Activated T-cell treated with anti-CD3 and anti-CD28 coated beads for 1 hour (primary cell): ENCODE measurements around the gene CNTNAP2.
"Not testable (repeated sequence)": the region's sequence is repeated elsewhere in the genome, so short reads cannot be mapped to it uniquely, and the experiment has no call there.

Experiments used
- DNase-seq: peaks from one replicate; pipeline ENCODE4 v3.0.0-alpha.2; 2020; ENCODE audit warnings: low read depth

CNTNAP2 gene

DNA sequence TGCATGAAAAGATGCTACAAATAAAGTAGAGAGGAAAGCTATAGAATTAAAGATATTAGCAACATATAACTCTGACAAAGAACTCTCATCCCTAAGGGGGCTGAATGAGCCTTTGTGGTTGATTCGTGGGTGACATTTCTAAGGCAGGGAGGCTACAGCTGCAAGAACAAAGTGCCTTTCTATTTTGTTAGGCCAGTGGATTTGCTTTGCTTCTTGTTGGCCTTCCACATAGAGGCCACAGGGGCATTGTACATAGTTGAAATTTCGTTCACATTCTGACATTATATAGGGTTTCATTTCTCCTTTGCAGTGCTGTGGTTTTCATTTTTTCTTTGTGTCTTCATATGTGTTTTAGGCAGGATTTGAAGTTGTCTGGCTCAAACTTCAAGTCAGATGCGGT, 1654.7 kb downstream of the CNTNAP2 start:
- DNase-seq, result no peak

DNA sequence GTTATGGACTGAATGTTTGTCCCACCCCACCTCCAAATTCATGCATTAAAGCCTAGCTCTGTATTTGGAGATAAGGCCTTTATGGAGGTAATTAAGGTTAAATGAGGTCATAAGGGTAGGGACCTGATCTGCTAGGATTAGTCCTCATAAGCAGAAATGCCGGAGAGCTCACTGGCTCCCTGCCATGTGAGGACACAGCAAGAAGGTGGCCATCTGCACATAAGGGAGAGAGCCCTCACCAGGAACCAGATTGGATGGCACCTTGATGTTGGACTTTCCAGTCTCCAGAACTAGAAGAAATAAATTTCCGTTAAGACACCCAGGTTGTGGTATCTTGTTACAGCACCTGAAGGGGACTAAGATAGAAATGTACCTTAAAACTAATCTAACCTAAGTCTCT, 1657.9 kb downstream of the CNTNAP2 start:
- no peak for DNase-seq

DNA sequence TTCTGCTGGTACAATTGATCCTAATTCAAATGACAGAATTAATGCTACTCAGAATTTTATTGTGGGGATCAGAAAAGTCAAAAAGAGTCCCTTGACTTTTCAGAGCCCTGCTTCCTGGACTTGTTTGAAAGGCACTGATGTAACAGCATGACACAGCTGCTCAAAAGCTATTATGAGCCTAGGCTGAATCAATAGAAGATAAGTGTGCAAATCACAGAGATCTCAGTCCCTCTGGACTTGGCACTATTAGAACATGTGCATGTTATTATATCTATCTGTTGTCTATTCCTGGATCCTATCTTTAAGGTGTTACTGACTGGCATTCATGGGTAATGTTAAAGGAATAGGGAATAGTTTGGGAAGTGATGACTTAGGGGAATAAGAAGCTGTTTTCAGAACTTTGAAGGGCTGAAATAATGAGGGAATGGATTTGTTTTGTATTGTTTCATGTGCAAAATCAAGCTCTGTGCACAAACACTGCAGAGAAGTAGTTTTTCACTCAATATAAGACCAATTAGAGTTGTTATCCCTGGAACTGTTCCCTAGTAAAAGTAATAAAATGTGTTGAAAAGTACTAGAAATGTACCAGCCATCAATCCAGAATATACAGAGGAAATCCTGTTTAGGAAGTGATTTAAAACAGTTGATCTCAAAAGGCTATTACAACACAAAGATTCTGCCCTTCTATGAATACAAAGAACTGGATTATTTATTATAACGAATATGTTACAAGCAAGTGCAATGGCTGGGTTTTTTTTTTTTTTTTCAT, 1659.1 kb downstream of the CNTNAP2 start:
- DNase-seq, result no peak

DNA sequence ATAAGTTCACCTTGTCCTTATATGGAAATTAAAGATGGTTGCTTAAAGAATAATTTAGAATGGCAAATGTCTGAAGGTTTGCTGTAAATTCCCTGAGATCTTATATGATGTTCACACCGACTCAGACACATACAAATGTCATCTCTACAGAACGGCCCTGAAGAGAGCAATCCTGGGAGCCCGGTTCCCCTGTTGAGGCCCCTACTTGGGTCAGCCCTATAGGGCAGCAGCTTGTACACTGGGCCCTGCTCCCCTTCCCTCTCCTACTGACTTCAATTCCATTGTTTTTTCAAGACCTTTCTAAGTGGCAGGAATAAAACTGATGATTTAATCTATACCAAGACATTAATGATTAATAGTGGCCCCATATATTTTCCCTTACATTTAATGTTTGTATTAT, 1660.7 kb downstream of the CNTNAP2 start:
- DNase-seq, result no peak

DNA sequence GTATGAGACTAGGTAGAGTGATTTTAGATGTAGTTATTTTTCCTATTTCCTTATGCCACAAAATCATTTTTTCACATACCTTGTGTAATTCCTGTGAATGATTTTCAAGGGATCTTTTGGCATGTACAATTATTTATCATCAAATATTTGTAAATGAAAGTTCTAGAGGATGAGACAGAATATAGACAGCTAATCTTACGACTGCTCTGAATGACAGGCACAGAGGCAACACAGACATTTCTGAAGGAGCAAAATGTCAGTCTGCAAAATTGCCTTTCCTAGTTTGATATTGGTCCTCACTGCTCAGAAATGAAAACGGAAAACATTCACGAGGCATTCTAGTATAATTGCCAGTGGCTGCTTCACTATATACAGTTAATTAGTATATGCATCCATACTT, 1663.3 kb downstream of the CNTNAP2 start:
- DNase-seq, result no peak

DNA sequence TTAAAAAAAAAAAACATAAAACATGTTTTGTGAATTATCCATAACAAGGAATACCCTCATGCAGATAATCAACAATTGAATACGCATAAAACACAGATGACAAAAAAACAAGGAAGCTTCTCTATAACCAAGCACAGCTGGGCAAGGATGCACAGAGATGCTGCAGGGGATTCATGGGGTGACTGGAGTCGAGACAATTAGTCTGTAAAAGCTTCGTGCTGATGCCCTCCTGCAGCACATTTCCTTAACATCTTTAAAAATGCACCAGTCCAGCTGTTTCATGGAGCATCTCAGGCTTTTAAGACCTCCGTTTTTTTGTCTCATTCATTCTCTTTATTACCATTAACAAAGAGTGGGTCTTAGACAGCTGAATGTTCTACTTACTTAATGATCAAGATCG, 1680.0 kb downstream of the CNTNAP2 start:
- DNase-seq, result no peak

DNA sequence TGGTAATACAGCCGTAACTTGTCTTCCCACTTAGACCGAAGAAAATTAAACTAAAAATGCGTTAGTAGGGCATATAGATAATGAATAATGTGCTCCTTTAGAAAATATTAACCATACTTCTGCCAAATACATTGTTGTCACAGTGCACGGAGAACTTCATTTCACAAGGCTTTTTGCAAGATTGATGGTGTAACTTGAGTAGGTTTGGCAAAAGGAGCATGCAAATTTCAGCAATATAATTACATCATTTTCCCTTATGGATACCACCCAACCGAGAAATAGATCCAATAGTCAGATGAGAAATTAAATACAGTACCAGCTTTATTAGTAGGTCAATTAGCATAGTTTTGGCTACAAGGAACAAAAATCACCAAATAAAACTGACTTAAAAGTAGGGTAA, 1681.4 kb downstream of the CNTNAP2 start:
- no peak for DNase-seq

DNA sequence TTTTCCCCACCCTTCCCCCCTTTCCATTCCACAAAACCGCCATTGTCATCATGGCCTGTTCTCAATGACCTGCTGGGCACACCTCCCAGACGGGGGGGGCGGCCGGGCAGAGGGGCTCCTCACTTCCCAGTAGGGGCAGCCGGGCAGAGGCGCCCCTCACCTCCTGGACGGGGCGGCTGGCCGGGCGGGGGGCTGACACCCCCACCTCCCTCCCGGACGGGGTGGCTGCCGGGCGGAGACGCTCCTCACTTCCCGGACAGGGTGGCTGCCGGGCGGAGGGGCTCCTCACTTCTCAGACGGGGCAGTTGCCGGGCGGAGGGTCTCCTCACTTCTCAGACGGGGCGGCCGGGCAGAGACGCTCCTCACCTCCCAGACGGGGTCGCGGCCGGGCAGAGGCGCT, 1685.2 kb downstream of the CNTNAP2 start:
- DNase-seq, result not testable (repeated sequence)

DNA sequence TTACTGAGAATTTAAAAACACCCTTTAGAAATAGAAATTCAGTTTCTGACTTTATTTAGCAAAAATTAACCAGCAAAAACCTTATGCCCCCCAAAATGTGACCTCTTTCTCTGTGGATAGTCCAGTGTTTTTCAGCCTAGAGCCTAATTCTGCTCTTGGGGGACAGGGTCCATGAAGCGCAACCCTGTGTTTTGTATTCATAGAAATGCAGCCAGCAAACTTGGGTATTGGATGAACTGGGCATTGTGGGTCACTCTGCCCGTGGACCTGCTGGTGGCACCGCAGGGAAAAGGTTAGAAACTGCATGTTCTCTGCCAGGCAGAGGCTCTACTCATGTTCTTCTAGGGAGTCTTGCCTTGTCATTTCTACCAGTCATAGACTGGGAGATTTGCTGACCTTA, 1686.5 kb downstream of the CNTNAP2 start:
- DNase-seq, result no peak

DNA sequence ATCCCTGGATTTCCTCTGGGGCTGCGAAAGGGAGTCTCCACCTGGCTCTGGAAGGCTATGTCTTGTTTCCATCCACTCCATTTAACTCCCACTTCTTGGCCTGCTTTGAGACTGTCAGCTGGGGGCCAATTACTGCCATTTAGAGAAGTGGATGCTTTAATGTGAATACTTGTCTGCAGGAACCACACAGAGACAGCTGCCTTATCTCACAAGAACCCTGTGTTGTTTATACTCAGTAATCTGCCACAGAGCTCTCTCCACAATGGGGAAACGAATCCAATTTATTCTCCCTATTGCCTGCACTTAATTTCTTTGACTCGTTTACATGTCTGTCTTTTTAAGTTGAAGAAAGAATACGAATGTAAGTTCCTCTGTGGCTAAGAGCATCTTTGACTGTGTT, 1687.0 kb downstream of the CNTNAP2 start:
- DNase-seq, result no peak

DNA sequence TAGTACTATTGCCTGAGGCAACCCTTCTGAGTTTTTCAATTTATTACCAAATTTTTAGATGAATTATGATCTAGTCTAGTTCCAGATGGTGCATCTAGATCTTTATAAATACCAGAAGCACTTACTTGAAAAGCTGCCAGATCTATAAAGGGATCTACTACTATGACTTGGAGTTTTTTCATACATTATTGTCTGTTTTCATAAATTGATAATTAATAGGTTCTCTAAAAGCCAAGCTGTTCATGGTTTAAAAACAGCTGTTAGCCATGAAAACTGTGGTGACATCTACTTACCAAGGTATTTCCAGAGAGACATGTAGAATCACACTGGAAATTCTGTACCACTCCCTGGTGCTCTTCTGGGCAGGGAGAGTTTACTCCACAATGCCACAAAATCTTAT, 1687.4 kb downstream of the CNTNAP2 start:
- DNase-seq, result no peak

DNA sequence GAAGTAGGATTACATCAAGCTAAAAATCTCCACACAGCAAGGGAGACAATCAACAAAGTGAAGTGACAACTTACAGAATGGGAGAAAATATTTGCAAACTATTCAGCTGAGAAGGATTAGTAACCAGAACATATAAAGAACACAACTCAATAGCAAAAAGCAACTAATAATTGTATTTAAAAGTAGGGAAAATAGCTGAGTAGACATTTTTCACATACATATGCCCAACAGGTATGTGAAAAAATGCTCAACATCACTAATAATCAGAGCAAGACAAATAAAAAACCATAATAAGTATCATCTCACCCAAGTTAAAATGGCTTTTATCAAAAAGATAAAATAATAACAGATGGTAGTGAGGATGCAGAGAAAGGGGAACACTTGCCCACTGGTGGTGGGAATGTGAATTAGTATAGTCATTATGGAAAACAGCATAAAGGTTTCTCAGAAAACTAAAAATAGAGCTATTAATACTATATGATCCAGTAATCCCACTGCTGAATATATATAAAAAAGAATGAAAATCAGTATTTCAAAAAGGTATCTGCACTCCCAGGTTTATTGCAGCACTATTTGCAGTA, 1689.5 kb downstream of the CNTNAP2 start:
- no peak for DNase-seq

DNA sequence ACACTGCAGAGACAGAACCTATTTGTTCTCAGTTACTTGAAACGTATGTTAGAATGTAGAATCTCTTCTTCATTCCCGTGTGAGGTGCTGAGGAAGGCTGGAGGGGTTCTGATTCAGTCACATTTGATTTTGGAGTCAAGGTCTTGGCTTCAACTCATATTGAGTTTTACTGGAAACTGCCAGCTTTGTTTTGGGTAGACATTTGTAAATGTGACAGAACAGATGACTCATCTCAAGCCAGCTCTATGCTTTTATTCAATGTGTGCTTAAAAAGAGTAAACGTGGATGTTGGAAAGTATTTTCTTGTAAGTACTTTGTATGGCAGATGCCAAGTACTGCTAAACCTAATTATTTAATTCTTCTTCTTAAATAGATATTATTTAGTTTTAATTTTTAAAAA, 1693.2 kb downstream of the CNTNAP2 start:
- no peak for DNase-seq

DNA sequence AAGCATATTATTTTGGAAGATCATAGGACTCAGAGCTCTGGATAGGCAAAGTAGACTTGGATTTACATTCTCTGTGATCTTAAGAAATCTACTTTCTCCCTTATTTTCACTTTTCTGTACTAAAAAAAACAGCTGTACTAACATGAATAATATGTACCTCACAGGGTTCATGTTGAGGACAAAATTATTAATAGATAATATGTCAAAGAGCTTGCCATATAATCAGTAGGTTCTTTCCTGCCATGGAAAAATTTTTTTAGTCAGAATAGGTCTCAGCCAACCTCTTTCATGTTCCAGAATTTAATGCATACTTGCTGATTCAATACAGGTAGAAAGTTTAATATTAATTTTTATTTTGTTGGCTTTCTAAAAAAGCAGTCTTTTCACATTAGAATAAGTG, 1693.7 kb downstream of the CNTNAP2 start:
- no peak for DNase-seq

DNA sequence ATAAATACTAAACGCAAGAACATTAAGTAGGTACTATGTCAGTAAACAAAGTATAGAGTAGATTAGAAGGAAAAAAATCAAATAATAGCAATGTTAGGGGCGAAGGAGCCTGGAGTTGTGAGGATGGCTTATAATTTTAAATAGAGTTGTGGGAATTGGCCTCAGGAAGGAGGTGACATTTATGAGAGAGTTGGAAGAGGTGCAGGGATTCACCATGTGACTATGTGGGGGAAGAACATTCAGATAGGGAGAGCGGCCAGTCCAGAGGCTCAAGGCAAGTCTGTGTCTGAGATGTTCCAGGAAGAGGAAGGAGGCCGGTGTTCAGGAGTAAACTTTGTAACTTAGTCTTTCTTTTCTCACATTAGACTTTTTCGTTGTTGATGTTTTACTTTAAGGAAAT, 1695.3 kb downstream of the CNTNAP2 start:
- no peak for DNase-seq

DNA sequence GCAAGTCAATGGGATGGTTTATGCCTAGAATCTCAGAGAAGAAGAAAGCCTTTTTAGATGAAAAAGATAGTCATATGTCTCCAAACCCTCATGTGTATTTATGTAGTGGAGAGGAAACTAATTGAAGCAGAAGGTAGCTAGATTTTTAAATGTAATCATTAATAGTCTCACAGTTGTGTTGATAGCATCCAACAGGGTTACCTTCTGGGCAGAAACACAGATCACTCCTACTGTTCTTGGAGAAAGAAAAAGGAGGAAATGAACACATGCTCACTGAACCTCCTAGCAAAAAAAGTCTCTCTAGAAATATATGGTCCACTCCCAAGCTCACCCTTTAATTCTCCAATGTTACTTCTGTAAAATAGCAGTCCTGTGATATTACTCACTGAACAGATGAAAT, 1696.7 kb downstream of the CNTNAP2 start:
- DNase-seq, result no peak

DNA sequence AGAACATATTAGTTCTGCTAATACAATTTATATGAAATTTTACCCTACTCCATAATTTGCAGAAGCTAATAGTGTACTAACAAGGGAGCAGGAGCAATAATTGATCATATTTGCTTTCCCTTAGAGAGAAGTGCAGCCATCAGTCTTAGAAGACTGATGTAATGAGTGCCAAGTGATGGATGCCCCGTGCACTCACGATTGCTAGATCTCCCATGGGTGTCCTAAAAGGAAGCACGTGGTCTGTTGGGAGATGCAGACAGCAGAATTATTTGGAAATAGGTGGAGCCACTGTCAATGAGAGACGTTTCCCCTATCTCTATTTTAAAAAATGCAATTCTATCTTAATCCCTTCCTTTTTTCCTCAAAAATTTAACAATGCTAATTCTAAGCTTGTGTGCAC, 1701.7 kb downstream of the CNTNAP2 start:
- no peak for DNase-seq

DNA sequence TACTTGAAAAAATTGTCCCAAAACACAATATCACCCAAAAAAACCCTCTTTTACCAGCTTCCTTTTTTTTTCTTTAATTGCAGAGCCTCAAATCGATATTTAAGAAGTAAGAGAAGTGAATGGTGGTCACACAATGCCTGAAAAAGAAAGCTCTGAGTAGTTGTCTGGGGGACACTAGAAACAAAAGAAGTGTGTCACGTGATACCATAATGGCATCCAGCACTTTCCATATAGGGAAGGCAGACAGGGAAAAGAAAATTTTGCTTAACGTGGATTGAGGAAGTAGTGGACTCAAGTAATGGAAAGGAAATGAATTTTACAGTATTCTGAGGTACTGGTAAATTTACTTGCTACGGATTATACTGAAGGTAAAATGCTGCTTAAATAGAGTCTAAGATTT, 1708.1 kb downstream of the CNTNAP2 start:
- no peak for DNase-seq

DNA sequence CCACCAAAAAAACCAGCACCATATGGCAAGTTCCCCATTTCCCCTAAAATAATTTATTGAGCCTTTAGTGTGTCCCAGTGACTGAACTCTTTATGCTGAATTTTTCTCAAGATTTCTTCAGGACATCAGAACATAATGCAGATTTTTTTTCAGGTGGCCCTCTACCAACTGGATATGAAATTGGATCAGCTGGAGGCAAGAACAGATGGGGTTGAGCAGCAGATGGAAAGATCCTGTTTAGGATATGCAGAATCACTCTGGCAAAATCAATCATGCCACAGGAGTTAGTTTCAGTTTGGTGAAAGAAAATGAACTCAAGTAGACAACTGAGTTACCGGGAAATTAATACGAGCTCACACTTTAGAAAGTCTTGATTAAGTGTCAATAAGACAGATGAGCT, 1712.4 kb downstream of the CNTNAP2 start:
- DNase-seq, result no peak

DNA sequence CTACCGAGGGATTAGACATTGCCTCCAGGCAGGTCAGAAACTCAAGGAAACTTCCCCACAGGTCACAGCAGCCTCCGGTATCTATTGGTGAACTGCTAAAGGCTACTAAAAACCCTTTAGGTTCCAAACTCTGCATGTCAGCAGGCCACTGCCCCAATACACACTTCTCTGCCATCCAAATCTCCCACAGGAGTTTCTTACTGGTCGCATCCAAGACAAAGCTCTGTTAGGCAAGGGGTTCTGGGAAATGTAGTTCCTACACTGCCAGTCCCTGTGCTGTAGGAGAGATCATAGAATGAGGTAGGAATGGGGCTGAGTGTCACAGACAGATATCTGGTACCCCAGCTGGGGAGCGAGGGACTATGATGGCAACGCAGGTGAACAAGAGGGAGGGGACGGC, 1717.0 kb downstream of the CNTNAP2 start:
- no peak for DNase-seq

DNA sequence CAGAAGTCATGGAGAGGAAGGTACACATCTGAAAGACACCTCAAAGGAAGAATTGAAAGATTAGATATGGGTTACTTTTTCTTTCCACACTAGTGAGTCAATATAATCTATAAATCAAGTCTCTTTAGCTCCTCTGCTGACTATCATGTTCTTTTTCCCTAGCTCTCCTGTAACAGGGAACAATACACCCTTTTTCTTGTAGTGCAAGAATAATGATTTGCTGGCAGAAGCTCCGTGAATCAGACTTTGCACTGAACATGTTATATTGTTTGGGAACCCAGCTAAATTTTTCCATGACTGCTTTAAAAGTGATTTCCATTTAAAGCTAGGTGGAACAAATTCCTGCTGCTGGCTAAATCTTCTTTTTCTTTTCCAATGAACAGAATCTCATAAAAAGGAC, 1717.4 kb downstream of the CNTNAP2 start:
- no peak for DNase-seq

DNA sequence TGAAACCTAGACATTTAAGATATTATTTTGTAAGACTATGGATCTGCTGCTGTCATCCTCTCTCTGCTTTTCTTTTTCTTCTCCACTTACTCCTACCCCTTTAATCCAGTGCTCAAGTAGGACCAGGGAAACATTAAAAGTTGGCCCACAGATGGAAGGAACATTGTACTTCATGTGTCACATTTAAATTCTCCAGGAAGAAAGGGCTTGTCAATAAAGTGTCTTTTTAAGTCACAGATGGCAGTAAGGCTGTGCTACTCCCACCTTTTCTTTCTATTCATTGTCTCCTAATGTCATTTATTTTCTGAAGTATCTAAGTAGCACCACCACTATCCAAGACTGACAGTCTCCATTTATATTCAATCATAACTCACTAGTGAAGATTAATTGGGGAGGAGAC, 1736.2 kb downstream of the CNTNAP2 start:
- DNase-seq, result no peak

DNA sequence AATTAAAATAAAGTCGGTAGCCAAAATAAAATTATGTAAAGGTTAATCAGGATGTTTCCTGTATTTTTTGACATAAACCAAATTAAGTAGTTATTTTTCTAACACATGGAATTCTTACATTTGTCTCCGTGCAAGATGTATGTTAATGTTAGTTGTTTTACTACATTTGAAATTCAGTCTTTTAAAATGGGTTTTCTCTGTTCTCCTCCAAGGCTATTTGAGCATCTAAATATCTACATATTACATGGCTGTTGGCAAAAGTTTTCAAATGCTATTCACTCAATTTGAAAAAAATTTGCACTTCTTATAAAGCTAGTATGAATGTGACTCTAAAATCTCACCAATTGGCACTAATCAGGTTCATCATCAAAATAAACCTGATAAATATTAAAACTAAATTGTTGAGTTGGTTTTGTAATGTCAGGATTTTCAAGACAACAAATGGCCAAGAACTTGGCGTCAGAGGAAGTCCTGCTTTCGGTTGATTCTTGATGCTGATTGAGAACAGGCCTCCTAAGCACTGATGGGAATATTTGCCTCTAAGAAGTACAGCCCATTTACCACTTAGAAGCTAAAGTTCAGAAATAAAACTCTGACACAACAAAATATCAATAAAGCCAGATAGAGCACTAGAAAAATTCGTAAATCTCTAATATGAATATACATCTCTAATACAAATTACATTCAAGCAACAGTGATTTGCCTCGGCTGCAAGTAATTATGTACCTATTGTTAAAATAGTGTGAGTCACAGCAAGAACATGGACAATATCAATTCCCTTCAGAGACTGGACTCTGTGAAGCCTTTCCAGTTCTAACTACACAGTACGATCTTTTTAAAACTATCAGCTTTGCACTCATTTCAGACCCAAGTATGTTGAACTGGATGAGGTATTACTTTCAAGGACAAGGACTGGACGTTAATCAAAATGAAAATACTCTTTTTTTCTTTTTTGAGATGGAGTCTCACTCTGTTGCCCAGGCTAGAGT, 1740.8 kb downstream of the CNTNAP2 start:
- DNase-seq, result no peak
